DND-41 (cell line): ENCODE data around the gene PTPN21.

ENCODE experiments used
- EZH2 ChIP-seq: IDR thresholded peaks from 3 replicates; pipeline ENCODE4 v1.6.1; 2012; ENCODE audit warnings: borderline replicate concordance, low read depth, mild to moderate bottlenecking, moderate library complexity, low read length, inconsistent platforms; ENCODE audit not compliant: severe bottlenecking
- TF ChIP-seq, protein P1 (sequence below): IDR thresholded peaks from 2 replicates; pipeline ENCODE4 v1.5.1; 2012; ENCODE audit warnings: borderline replicate concordance, low read length, moderate library complexity, mild to moderate bottlenecking; ENCODE audit not compliant: poor library complexity, severe bottlenecking; ENCODE audit errors: extremely low read depth

DNA sequence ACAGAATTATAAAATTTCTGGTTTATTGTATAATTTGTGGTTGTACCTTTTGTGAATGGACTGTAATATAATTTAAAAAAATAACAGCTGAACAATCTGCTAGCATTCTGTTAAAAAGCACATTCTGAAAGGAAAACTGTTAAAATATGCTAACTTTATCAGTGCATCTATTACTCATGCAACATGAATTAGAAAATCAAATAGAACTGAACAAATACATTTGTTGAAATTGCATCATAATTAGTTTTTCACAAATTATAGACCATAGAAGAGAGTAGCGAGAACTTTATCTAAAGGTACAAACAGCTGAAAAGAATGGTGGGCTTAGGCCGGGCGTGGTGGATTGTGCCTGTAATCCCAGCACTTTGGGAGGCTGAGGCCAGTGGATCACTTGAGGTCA is 33.0 kb downstream of the PTPN21 start:
- TF ChIP-seq, protein P1, sequence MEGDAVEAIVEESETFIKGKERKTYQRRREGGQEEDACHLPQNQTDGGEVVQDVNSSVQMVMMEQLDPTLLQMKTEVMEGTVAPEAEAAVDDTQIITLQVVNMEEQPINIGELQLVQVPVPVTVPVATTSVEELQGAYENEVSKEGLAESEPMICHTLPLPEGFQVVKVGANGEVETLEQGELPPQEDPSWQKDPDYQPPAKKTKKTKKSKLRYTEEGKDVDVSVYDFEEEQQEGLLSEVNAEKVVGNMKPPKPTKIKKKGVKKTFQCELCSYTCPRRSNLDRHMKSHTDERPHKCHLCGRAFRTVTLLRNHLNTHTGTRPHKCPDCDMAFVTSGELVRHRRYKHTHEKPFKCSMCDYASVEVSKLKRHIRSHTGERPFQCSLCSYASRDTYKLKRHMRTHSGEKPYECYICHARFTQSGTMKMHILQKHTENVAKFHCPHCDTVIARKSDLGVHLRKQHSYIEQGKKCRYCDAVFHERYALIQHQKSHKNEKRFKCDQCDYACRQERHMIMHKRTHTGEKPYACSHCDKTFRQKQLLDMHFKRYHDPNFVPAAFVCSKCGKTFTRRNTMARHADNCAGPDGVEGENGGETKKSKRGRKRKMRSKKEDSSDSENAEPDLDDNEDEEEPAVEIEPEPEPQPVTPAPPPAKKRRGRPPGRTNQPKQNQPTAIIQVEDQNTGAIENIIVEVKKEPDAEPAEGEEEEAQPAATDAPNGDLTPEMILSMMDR = no peak
- no peak for TF ChIP-seq EZH2
